HG03097 (cell line): ENCODE measurements around the gene RNF217.

Experiments used
- ATAC-seq: cut with Tn5 transposase; IDR thresholded peaks from one replicate; pipeline ENCODE4 v1.9.1; 2021; ENCODE audit not compliant: unreplicated experiment, low FRiP score

RNF217 gene

DNA sequence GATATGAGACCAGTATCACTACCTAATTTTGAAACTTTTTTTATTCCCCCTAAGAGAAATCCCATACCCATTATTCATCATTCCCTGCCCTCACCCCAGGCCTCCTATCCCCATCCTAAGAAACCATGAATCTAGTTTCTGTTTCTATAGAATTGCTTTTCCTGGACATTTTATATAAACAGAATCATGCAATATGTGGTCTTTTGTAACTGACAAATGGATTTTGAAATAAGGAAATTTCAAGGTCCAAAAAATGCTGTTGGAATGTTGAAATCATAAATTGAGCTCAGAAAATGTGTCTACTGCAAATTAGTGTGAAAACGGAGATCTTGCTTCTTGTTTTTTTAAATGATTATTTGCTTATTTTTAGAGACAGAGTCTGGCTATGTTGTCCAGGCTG lies 25.1 kb downstream of the RNF217 start:
- no peak for ATAC-seq

DNA sequence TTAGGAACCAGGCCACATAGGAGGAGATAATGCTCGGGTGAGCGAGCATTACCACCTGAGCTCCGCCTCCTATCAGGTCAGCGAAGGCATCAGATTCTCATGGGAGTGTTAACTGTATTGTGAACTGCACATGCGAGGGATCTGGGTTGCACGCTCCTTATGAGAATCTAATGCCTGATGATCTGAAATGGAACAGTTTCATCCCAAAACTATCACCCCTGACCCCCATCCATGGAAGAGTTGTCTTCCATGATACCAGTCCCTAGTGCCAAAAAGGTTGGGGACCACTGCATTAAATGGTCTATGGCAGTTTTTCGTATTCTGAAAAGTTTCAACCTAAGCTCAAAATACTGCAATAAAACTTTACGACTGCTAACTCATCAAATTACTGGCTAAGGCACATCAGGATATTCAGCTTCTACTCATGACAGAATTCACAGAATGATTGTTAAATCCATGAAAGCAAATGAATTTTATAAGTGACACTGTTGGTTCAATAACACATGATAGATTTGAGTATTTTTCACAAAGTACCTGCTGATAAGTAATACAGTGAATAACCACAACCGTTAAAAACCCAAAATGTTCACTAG lies 25.9 kb downstream of the RNF217 start:
- ATAC-seq: no peak

DNA sequence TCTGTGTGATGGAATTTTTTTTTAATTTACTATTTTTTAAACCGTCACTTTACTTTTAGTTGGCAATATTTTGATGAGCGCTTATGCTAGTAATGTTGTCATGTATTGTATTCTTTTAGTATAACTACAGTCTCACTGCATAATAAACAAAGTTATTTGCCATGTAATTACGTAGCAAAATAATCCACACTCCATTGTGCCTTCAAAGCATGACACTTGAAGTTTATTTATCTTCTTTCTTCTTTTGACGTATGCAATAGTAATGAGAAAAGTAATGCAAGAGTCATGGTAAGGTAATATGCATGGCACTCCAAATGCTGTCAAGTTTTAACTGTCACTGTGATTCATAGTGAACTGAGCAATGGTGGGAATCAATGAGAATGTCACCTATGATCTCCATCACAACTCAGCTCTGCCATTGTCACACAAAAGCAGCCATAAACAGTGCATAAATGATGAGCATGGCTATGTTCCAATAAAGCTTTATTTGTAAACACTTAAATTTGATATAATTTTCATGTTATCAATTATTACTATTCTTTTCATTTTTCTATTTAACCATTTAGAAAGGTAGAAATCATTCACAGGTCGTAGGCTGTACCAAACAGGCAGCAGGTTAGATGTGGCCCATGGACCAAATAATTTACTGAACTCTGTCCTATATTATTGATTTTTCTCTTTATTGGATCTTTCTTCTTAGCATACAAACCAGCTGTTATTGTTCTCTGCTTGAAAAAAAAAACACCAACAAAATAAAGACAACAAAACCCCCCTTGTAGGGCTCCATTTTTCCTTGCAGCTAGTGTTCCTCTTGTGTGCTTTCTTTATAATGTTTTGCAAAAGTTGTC lies 27.1 kb downstream of the RNF217 start:
- ATAC-seq: no peak

DNA sequence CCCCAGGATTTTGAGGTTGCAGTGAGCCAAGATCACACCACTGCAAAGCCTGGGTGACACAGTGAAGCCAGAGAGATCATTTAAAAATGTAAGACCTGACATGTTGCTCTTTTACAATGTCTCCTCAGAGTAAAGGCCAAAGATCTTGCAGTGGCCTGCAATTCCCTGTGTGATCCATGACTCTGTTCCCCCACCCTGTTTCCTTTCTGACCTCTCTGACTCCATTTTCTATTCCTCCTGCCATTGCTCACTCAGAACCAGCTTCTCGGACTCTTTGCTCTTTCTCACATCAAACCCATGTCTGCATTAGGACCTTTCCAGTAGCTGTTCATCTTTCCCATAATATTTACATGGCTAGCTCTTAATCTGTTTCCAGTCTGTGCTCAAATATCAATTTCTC lies 28.8 kb downstream of the RNF217 start:
- ATAC-seq: no peak

DNA sequence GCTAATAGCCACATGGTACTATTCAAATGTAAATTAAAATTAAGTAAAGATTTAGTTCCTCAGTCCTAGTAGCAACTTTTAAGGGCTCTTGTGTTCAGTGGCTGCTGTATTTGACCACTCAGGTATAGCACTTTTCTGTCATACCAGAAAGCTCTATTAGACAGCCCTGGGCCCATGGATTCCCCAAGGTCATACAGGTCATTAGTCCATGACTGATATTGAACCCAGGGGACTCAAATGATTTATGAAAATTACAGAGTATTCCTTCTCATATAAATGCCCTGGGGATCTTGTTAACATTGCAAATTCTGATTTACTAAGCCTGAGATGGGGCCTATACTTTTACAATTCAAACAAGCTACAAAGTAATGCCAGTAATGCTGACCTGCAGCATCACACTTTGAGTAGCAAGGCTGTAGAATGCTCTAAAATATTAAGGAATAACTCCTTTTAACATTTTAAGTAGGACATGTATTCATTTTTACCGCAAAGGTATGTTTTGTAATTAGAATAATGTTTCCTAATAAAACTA lies 29.6 kb downstream of the RNF217 start:
- ATAC-seq: no peak

DNA sequence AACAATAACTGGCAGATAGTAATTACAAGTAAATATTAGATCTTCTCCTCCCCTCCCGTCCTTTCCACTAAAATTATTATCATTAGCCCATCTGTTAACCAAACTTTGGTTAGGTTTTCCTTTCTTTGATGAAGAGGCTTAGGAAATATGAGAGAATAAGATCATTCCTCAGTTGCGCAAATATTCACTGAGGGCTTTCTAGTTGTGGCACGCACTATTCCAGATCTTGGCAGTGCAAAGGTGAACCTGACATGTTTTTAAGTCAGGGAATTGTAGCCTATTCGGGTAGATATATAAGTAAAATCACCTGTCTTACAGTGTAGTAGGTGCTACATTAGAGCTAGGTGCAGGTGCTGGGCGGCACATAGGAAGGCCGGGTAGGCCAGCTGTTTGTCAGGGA lies 31.1 kb downstream of the RNF217 start:
- no peak for ATAC-seq

DNA sequence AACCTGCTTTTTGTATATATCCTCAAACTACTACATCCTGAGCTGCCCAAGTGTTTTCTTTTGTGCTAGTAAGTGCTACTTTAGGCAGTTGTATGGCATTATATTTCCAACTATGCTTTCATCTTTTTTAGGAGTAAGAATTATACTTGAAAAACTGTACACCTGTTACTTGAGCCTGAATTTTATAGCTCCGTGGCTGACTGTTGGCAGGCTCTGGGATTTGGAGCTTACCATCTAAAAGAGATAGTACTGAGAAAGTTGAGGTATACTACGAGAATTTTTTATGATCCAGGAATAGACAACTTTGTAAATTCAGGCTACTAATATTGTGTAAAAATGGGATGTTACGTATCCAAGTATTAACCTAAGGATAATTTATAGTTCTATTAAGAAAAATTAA lies 32.4 kb downstream of the RNF217 start:
- ATAC-seq: no peak

DNA sequence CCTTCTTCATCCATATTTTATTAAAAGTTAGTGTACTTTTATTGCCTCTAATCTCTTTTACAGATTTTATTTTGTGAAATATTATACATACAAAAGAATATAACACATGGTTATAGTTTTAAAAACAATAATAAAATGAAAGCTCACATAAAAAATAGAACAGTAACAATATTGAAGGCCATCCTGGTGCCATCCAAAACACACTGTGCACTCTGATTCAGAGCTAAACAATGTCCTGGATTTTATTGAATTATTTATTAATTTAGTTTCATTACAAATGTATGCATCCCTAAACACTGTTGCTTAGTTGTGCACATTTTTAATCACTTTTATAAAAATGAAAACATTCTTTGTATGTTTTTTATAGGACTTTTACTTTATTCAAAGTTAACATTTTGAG lies 32.9 kb downstream of the RNF217 start:
- no peak for ATAC-seq

DNA sequence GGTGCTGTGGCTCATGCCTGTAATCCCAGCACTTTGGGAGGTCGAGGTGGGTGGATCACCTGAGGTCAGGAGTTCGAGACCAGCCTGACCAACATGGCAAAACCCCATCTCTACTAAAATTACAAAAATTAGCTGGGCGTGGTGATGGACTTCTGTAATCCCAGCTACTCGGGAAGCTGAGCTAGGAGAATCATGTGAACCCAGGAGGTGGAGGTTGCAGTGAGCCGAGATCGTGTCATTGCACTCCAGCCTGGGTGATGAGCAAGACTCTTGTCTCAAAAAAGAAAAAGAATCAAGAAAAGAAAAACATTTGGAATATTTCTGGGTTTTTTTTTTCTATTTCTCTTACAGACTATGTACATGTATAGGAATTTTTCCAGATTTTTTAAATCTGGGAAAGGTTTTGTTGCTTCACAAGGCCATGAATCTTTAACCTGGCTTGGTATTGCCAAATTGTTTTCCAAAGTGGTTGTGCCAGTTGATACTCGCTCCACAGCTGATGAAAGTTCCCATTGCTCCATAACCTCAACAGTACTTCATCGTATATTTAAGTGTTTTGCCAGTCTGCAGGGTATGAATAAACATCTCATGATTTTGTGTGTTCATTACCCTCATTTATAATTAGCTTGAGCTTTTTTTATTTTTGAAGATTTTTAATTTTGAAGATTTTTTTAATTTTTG lies 33.5 kb downstream of the RNF217 start:
- no peak for ATAC-seq

DNA sequence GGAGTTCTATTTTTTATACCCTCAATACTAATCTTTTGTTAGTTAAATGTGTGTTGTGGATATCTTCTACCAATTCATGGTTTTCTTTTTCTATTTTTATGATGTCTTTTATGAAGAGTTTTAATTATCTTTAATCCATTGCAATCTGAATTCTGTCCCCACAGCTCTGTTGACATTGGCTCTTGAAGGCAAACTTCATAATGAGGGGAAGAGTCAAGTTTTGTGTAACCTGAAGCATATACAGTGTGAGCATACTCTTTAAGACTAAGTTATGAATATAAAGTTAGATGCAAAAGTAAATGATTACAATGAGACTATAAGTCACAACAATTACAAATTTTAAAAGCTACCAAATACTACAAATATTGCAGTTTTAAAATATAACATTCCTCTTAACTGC lies 34.2 kb downstream of the RNF217 start:
- ATAC-seq: no peak

DNA sequence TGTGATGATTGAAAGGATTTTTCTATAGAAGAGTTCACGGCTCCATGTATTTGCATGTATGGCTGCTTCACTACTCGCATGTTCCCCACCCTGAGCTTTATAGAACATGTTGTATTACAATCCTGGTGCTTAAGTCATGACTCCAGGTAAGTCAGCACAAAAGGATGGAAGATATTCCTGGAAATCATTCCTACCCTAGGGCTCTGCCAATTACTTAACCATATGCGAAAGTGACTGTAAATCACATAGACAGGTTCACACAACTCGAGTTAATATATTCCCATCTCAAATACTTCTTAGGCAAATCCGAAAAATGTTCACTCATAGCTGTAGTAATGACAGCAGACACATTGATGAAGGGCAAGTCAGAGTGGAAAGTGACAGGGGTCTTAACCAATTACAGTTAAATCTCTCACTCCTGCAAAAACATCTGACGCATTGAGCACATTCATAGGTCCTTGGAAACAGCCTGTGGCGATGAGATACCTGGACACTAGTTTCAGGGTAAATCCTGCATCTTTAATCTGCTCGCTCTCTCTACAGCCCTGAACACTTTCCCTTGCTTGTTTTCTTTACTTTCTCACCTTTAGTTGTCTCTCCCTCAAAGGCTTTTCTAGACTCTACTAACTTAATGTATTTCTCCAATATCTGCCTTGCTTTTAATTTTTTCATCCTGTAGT lies 35.1 kb downstream of the RNF217 start:
- no peak for ATAC-seq

DNA sequence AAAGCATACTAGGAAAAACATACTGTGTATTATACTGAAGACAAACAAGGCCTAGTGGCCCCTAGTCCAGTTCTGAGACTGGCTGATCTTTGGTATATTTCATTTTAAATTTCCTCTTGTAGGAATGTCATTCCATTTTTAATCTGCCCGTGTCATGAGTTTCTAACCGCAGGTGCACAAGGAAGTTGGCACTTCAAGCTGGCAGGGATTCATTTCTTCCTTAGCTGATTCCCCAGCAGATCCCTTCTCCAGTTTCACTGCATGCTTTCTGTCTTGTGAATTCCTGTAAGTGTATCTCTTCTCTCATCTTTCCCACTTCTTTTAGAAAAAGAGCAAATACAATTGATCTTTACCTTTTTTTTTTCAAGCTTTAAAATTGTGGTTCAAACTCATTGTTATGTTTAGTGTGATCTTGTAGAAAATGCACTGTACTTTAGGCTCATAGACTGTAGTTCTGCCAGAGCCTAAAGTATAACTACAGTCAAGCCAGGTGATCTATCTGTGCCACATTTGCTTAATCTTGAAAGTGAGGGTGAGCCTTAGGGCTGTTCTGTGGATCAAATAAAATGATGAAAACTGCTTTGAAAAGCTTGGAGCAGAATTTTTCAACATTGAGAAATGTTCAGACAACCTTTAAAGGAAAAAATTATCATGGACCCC lies 37.0 kb downstream of the RNF217 start:
- no peak for ATAC-seq

DNA sequence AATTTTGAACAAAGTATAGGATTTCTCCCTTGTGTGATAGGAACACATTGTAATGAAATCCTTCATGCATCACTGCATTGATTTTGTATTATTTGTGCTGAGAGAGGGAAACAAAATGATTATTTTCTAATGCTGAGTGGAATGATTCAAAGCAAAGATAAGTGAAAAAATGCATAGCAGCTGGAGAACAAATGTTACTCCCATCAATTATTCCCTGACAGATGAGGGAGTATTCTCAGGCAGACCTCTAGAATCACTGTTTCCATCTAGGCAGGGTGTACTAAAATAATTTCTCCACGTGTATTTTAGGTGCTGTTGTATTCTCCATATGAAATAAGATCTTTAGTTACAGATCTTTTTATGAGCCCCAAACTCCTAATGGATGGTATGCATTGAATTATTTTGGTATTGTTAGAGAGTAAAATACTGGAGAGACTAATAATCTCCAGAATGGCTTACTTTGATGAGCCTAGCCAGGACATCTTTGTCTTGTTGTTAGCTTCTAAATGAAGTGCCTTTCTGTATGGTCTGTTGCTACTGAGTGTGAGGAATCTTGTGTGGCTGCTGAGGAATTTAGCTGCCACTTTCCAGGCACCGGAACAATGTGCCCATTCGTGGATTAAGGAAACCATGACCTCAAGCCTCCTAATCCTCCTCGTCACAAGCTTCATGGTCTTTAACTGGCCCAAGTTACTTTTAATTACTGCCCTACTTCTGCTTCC lies 39.6 kb downstream of the RNF217 start:
- ATAC-seq: no peak

DNA sequence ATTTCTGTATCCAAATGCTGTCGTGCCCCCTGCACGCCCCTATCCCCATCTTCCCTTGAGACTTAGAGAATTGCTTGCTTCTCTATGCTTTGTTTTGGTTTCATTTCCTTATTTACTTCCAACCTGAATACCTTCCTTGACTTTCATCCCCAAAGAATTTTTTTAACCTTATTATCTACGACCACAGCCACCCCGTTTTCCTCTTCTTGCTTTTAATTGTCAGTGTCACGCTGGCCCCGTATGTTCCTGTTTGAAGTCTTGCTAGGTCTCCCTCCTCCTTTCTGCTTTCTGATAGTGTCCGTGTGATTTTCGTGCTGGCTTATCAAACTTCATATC lies 40.1 kb downstream of the RNF217 start:
- ATAC-seq: no peak

DNA sequence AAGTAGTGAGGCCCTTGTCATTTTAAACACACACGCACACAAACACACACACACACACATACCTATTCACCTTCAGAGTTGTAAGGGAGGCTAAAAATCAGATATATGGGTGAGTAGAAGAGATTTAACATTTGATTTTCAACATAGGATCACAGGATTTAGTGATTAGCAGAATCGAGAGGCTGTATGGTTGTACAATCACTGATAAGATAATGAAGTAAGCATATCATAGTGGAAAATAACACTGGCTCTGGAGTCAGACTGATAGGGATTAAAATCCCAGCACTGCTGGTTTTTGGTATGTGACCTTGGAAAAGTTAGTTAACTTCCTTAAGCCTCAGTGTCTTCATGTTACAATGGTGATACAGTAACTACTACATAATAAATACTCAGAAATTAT lies 40.8 kb downstream of the RNF217 start:
- no peak for ATAC-seq

DNA sequence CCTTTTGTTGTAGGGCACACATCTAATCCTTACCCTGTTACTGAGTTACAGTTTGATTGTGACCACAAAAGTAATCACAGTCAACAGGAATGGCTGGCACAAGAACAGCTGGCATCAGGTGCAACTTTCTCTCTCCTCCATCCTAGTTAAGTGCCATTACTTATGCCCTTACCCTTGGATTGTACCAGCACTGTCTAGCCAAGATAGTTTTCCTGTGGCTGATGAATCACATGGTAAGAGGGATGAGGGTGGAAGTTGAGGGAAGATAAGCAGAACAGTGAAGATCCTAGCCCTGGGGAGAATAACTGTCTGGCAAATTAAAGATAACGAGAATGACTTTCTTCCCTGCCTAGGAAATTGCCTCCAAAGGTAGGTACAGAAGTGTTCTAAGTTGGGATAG lies 42.0 kb downstream of the RNF217 start:
- no peak for ATAC-seq

DNA sequence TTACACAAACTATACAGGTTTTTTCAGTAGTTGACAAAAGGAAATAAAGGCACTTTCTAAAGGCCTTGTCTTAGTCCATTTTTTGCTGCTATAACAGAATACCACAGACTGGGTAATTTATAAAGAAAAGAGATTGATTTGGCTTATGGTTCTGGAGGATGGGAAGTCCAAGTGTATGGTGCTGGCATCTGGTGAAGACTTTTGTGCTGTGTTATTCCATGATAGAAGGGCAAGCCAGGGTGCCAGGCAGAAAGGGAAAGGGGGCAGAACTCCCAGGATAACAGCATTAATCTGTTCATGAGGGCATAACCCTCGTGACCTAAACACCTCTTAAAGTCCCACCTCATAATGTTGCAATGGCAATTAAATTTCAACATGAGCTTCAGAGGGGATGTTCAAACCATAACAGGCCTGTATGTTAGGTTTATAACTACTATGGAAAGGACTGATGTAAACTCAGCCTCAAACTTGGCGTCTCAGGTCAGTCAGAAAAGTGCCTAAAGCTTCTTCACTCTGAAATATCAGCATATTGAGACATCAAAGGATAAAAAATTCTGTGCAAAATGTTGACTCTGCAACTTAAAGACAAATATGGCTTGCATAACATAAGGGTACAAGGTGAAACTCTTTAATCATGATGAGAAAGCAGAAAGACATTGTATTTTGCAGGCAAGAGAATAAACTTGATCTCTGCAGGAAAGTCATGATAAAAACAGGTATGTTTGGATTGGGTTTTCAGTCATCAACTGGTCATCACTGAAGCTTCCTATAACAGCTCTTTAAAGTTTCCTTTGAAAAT lies 42.8 kb downstream of the RNF217 start:
- no peak for ATAC-seq

DNA sequence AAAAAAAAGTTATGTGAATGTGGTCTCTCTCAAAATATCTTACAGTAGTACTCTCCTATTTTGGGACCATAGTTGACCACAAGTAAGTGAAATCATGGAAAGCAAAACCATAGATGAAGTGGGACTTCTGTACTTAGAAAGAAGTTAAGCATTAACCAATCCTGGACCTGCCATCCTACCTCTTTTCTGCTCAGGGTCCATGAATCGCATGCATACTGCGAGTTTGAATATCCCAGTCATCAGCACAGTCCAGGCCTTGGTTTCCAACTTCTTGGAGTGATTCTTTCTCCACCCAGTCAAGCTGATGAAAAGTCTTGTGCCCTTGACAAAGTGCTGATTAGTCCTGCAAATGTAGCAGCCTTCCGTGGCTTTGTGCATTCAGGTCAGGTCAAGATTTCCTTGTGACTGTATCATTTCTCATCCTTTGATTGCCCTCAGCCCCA lies 46.0 kb downstream of the RNF217 start:
- ATAC-seq: no peak

DNA sequence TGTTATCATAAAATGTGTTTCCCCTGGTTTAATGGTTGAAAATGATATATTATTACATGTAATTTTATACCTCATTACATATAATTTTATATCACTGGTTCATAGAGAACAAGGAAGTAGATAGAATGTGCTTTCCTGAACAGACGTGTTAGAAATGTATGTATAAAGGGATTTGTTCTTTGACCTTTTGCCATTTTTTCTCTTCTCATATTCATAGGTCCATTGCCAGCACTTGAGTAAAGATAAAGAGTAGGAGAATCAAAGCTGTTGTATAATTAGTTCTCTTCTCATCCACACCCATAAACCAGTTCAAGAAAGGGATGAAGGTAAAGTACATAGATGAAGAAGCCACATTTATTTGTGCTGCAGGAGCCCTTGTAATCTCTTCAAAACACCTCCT lies 46.7 kb downstream of the RNF217 start:
- no peak for ATAC-seq
